GM19193 (cell line): ENCODE results near the gene GABRP.

Experiments used
- POLR2A ChIP-seq: IDR thresholded peaks from 4 replicates; pipeline ENCODE4 v1.6.1; 2011; ENCODE audit not compliant: insufficient read depth, insufficient read length; ENCODE audit errors: extremely low read depth

GABRP gene

DNA sequence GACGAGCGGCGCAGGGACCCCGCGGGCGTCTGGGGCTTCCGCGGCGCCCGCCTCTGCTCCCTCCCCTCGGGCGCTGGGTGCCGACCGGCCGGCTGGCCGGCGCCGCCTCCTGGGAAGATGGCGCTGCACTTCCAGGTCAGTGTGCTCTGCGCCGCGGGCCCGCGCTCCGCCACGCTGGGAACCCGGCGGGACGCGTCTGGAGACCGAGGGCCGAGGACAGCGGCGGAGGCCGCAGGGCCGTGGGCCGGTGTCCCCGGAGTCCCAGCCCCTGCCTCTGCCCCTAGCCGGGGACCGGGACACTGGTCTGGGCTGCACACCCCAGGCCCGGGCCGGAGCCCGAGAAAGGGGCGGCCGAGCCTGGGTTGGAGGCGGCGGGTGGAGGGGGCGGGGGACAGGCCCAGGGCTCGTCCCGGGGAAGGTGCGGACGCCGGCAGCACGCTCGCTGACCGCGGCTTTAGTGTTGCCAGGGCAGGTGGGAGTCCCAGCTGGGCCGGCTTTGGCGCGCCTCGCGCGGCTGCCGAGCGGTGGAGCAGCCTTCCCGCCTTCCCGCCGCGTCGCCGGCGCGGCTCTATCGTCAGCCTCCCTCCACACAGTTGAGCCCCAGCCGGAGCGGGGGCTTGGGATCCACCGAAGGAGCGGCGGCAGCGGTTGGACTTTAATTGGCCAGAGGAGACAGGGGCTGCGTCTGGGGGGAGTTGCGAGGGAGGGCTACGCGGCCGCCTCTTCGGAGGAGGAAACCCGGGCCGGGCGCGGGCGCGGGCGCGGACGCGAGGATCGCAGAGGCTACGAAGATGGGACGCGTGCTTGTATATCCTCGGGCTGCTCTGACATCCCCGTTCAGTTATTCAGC lies 78.6 kb downstream of the GABRP start, which contains the start of gene RANBP17:
Gene RANBP17 (plus strand): TSS at position 102 of the 850 bp plus-strand sequence.
- no peak for TF ChIP-seq POLR2A

- no peak for TF ChIP-seq POLR2A
These were observed 80.1 kb downstream of the GABRP start for GRCh38 chr5:170863646-170864045.
